Measurements from ENCODE around the gene CD276. TPM values are rescaled to one million over a fixed set of nuclear protein-coding genes. Genes with fewer than 3 reads are reported as not detected.

CD276 gene
- total and polyA plus RNA-seq, 5 donors: 35.4 to 72.8 (median 40.8) TPM

GRCh38 chr15:73674587-73674986 is 9.6 kb upstream of the CD276 start:
- DNase-seq (no peak), ATAC-seq (no peak)
- WGBS: 94% methylated on average over 1 of the region's 1 CpG
- Histone ChIP-seq H3K27ac (ENCODE audit: low read length) (no peak overlapping the region), H3K9me3 (ENCODE audit: control insufficient read depth, low read length) (no peaks in the 10 kb centered on the region), H3K4me3 (ENCODE audit: low read length) (no peak overlapping the region), H3K4me1 (ENCODE audit: control insufficient read depth, insufficient read depth, low read length) (no peaks in the 10 kb centered on the region), H3K27me3 (ENCODE audit: control insufficient read depth, insufficient read depth) (no peaks in the 10 kb centered on the region)
- intact Hi-C loops (cut with DNase I): loop anchor here in 1 of 4 donors (5.0 kb wide), 1 partner anchor 33 kb away; no protein-coding TSS in a partner anchor

- H3K27ac ChIP-seq (ENCODE audit: low read length): no peak overlapping the region
- H3K4me1 ChIP-seq (ENCODE audit: control insufficient read depth, insufficient read depth, low read length): no peaks in the 10 kb centered on the region
- DNase-seq (peak; percentile 36 to 75 (median 63)), ATAC-seq (peak; percentile 76 to 86)
- no peaks in the 10 kb centered on the region for H3K9me3 ChIP-seq (ENCODE audit: control insufficient read depth, low read length)
- WGBS: 38% methylated on average over 5 of the region's 5 CpGs
- no peak overlapping the region for H3K4me3 ChIP-seq (ENCODE audit: low read length)
- H3K27me3 ChIP-seq (ENCODE audit: control insufficient read depth, insufficient read depth): no peaks in the 10 kb centered on the region
- intact Hi-C loops (cut with DNase I): loop anchor here in 1 of 4 donors (2.0 kb wide), 1 partner anchor 22 kb away; no protein-coding TSS in a partner anchor
Observed at GRCh38 chr15:73677146-73677607, 7.0 kb upstream of the CD276 start.

- intact Hi-C loops (cut with DNase I): loop anchor here in 1 of 4 donors (2.0 kb wide), 1 partner anchor 21 kb away; no protein-coding TSS in a partner anchor
- ATAC-seq (no peak), DNase-seq (no peak)
- Histone ChIP-seq H3K4me3 (ENCODE audit: low read length) (no peak overlapping the region), H3K9me3 (ENCODE audit: control insufficient read depth, low read length) (no peaks in the 10 kb centered on the region), H3K27me3 (ENCODE audit: control insufficient read depth, insufficient read depth) (no peaks in the 10 kb centered on the region), H3K4me1 (ENCODE audit: control insufficient read depth, insufficient read depth, low read length) (no peaks in the 10 kb centered on the region), H3K27ac (ENCODE audit: low read length) (no peak overlapping the region)
- 84% methylated on average over 2 of the region's 2 CpGs for WGBS
Observed at GRCh38 chr15:73677733-73678132, 6.5 kb upstream of the CD276 start.

- Histone ChIP-seq H3K4me3 (ENCODE audit: low read length) (no peak overlapping the region), H3K27me3 (ENCODE audit: control insufficient read depth, insufficient read depth) (no peaks in the 10 kb centered on the region), H3K27ac (ENCODE audit: low read length) (no peak overlapping the region), H3K9me3 (ENCODE audit: control insufficient read depth, low read length) (no peaks in the 10 kb centered on the region), H3K4me1 (ENCODE audit: control insufficient read depth, insufficient read depth, low read length) (no peaks in the 10 kb centered on the region)
- ATAC-seq (no peak), DNase-seq (no peak)
- 66% methylated on average over 3 of the region's 3 CpGs for WGBS
- intact Hi-C loops (cut with DNase I): no loop called here
Observed at GRCh38 chr15:73678498-73678897, 5.7 kb upstream of the CD276 start.

- H3K27me3 ChIP-seq (ENCODE audit: control insufficient read depth, insufficient read depth): no peaks in the 10 kb centered on the region
- no peak overlapping the region for H3K4me3 ChIP-seq (ENCODE audit: low read length)
- no peaks in the 10 kb centered on the region for H3K4me1 ChIP-seq (ENCODE audit: control insufficient read depth, insufficient read depth, low read length)
- WGBS: 84% methylated on average over 3 of the region's 3 CpGs
- intact Hi-C loops (cut with DNase I): no loop called here
- DNase-seq: no peak
- H3K27ac ChIP-seq (ENCODE audit: low read length): no peak overlapping the region
- no peak for ATAC-seq
- H3K9me3 ChIP-seq (ENCODE audit: control insufficient read depth, low read length): no peaks in the 10 kb centered on the region
Observed at GRCh38 chr15:73679180-73679579, 5.0 kb upstream of the CD276 start.

GRCh38 chr15:73679964-73680363 is 4.2 kb upstream of the CD276 start:
- intact Hi-C loops (cut with DNase I): loop anchor here in 1 of 4 donors (10.0 kb wide), 1 partner anchor 45 kb away; the partner anchor contains the start of gene NPTN
- Histone ChIP-seq H3K4me1 (ENCODE audit: control insufficient read depth, insufficient read depth, low read length) (no peaks in the 10 kb centered on the region), H3K4me3 (ENCODE audit: low read length) (no peak overlapping the region), H3K9me3 (ENCODE audit: control insufficient read depth, low read length) (no peaks in the 10 kb centered on the region), H3K27me3 (ENCODE audit: control insufficient read depth, insufficient read depth) (no peaks in the 10 kb centered on the region), H3K27ac (ENCODE audit: low read length) (no peak overlapping the region)
- no peak for DNase-seq
- no peak for ATAC-seq
- 93% methylated on average over 6 of the region's 6 CpGs for WGBS

GRCh38 chr15:73680549-73680948 is 3.6 kb upstream of the CD276 start:
- DNase-seq (no peak), ATAC-seq (no peak)
- H3K27ac ChIP-seq (ENCODE audit: low read length): no peak overlapping the region
- H3K4me3 ChIP-seq (ENCODE audit: low read length): no peak overlapping the region
- no peaks in the 10 kb centered on the region for H3K9me3 ChIP-seq (ENCODE audit: control insufficient read depth, low read length)
- intact Hi-C loops (cut with DNase I): loop anchor here in 1 of 4 donors (10.0 kb wide), 1 partner anchor 46 kb away; the partner anchor contains the start of gene NPTN
- H3K4me1 ChIP-seq (ENCODE audit: control insufficient read depth, insufficient read depth, low read length): no peaks in the 10 kb centered on the region
- 93% methylated on average over 2 of the region's 2 CpGs for WGBS
- no peaks in the 10 kb centered on the region for H3K27me3 ChIP-seq (ENCODE audit: control insufficient read depth, insufficient read depth)

GRCh38 chr15:73681063-73681462 is 3.1 kb upstream of the CD276 start:
- no peak for ATAC-seq
- DNase-seq: no peak
- no peak overlapping the region for H3K27ac ChIP-seq (ENCODE audit: low read length)
- H3K27me3 ChIP-seq (ENCODE audit: control insufficient read depth, insufficient read depth): no peaks in the 10 kb centered on the region
- WGBS: 68% methylated on average over 3 of the region's 3 CpGs
- H3K4me3 ChIP-seq (ENCODE audit: low read length): no peak overlapping the region
- intact Hi-C loops (cut with DNase I): loop anchor here in 1 of 4 donors (10.0 kb wide), 1 partner anchor 46 kb away; the partner anchor contains the start of gene NPTN
- no peaks in the 10 kb centered on the region for H3K9me3 ChIP-seq (ENCODE audit: control insufficient read depth, low read length)
- peaks cover 2% of the 10 kb centered on the region for H3K4me1 ChIP-seq (ENCODE audit: control insufficient read depth, insufficient read depth, low read length)

GRCh38 chr15:73681856-73682599 is 2.2 kb upstream of the CD276 start:
- Histone ChIP-seq H3K4me1 (ENCODE audit: control insufficient read depth, insufficient read depth, low read length) (peaks cover 10% of the 10 kb centered on the region), H3K27me3 (ENCODE audit: control insufficient read depth, insufficient read depth) (no peaks in the 10 kb centered on the region), H3K27ac (ENCODE audit: low read length) (no peak overlapping the region), H3K9me3 (ENCODE audit: control insufficient read depth, low read length) (no peaks in the 10 kb centered on the region), H3K4me3 (ENCODE audit: low read length) (no peak overlapping the region)
- DNase-seq: no peak
- ATAC-seq: no peak
- 66% methylated on average over 3 of the region's 3 CpGs for WGBS
- intact Hi-C loops (cut with DNase I): loop anchor here in 1 of 4 donors (10.0 kb wide), 1 partner anchor 47 kb away; the partner anchor contains the start of gene NPTN

- DNase-seq (no peak), ATAC-seq (no peak)
- no peak overlapping the region for H3K27ac ChIP-seq (ENCODE audit: low read length)
- intact Hi-C loops (cut with DNase I): loop anchor here in 1 of 4 donors (10.0 kb wide), 1 partner anchor 48 kb away; the partner anchor contains the start of gene NPTN
- H3K9me3 ChIP-seq (ENCODE audit: control insufficient read depth, low read length): no peaks in the 10 kb centered on the region
- no peaks in the 10 kb centered on the region for H3K27me3 ChIP-seq (ENCODE audit: control insufficient read depth, insufficient read depth)
- 77% methylated on average over 14 of the region's 14 CpGs for WGBS
- H3K4me3 ChIP-seq (ENCODE audit: low read length): no peak overlapping the region
- peaks cover 15% of the 10 kb centered on the region for H3K4me1 ChIP-seq (ENCODE audit: control insufficient read depth, insufficient read depth, low read length)
Observed at GRCh38 chr15:73682600-73683090, 1.5 kb upstream of the CD276 start.

- DNase-seq (no peak), ATAC-seq (no peak)
- H3K9me3 ChIP-seq (ENCODE audit: control insufficient read depth, low read length): no peaks in the 10 kb centered on the region
- H3K27me3 ChIP-seq (ENCODE audit: control insufficient read depth, insufficient read depth): no peaks in the 10 kb centered on the region
- H3K4me3 ChIP-seq (ENCODE audit: low read length): peak overlapping the region; percentile 98
- WGBS: 53% methylated on average over 7 of the region's 7 CpGs
- H3K4me1 ChIP-seq (ENCODE audit: control insufficient read depth, insufficient read depth, low read length): peaks cover 18% of the 10 kb centered on the region
- H3K27ac ChIP-seq (ENCODE audit: low read length): peak overlapping the region; percentile 84
- intact Hi-C loops (cut with DNase I): loop anchor here in 1 of 4 donors (10.0 kb wide), 1 partner anchor 49 kb away; the partner anchor contains the start of gene NPTN
Observed at GRCh38 chr15:73683257-73683776, 866 bp upstream of the CD276 start.

Data from right cardiac atrium (tissue), 5 donors.